NCI-H1694 (cell line): Measurements from ENCODE around the gene ARSI.

Experiments
- DNase-seq: peaks from one replicate; lab custom pipeline; 2025; lab: John Stamatoyannopoulos, UW

Gene ARSI

GRCh38 chr5:150293091-150293941, 9.4 kb downstream of the ARSI start:
- DNase-seq: no peak

- no peak for DNase-seq
These were observed 11.0 kb downstream of the ARSI start for GRCh38 chr5:150291388-150292385.

- peak; percentile 15 for DNase-seq
These were observed 12.9 kb downstream of the ARSI start, which contains the start of gene CAMK2A for GRCh38 chr5:150289551-150290390. Gene CAMK2A, minus strand, starts transcription at chr5:150289773. Its CDS starts 148 bp downstream, at chr5:150289625.

GRCh38 chr5:150288791-150289190, 13.9 kb downstream of the ARSI start:
- no peak for DNase-seq

- DNase-seq: no peak
These were observed 14.3 kb downstream of the ARSI start for GRCh38 chr5:150288361-150288760.

GRCh38 chr5:150286820-150287219, 15.9 kb downstream of the ARSI start:
- DNase-seq: no peak

GRCh38 chr5:150285114-150285513, 17.6 kb downstream of the ARSI start:
- no peak for DNase-seq

- no peak for DNase-seq
These were observed 18.4 kb downstream of the ARSI start for GRCh38 chr5:150284311-150284710.

- no peak for DNase-seq
These were observed 18.8 kb downstream of the ARSI start for GRCh38 chr5:150283904-150284303.

- no peak for DNase-seq
These were observed 20.7 kb downstream of the ARSI start for GRCh38 chr5:150281987-150282386.

- DNase-seq: no peak
These were observed 23.2 kb downstream of the ARSI start for GRCh38 chr5:150279330-150280020.

- no peak for DNase-seq
These were observed 23.8 kb downstream of the ARSI start for GRCh38 chr5:150278916-150279315.

- DNase-seq: no peak
These were observed 24.5 kb downstream of the ARSI start for GRCh38 chr5:150278046-150278730.

- no peak for DNase-seq
These were observed 25.7 kb downstream of the ARSI start for GRCh38 chr5:150277043-150277442.

- no peak for DNase-seq
These were observed 27.9 kb downstream of the ARSI start for GRCh38 chr5:150274811-150275210.

- DNase-seq: peak; percentile 74
These were observed 30.2 kb downstream of the ARSI start for GRCh38 chr5:150272531-150272930.

- no peak for DNase-seq
These were observed 30.8 kb downstream of the ARSI start for GRCh38 chr5:150271923-150272322.

- DNase-seq: no peak
These were observed 31.4 kb downstream of the ARSI start for GRCh38 chr5:150271296-150271692.

GRCh38 chr5:150270541-150271295, 32.0 kb downstream of the ARSI start:
- no peak for DNase-seq

GRCh38 chr5:150266871-150267291, 35.8 kb downstream of the ARSI start:
- no peak for DNase-seq
